B cell (primary cell): Measurements from ENCODE around the gene DENND1A. TPM values are rescaled to one million over a fixed set of nuclear protein-coding genes. Genes with fewer than 3 reads are reported as not detected.

Source experiments
- ATAC-seq: fragments of 200-7000 bp; cut with Tn5 transposase; one replicate; pipeline ENCODE4 v1.10.0; 2021; ENCODE audit warnings: low read depth, mild to moderate bottlenecking, moderate number of reproducible peaks, moderate library complexity
- CTCF ChIA-PET: fragments of 350-600 bp; sonication (Branson Sonifier 250); formaldehyde crosslinking; loops from one replicate; lab custom pipeline; 2021; ENCODE audit warnings: antibody characterized with exemption, inconsistent platforms; lab: Charles Lee
- POLR2A ChIA-PET: fragments of 350-600 bp; sonication (Branson Sonifier 250); formaldehyde crosslinking; loops from one replicate; lab custom pipeline; 2021; ENCODE audit warnings: antibody characterized with exemption; lab: Charles Lee
- DNase-seq: peaks from one replicate; pipeline ENCODE4 v3.0.0; 2013
- H2AFZ ChIP-seq: 2 replicates; pipeline ENCODE4 v1.6.1; 2012; ENCODE audit warnings: mild to moderate bottlenecking, low read depth, low read length; ENCODE audit not compliant: insufficient read depth, poor library complexity, severe bottlenecking
- H3K27ac ChIP-seq, 2 donors: 1 replicate in 1 of 2; 2 replicates in 1 of 2; pipeline ENCODE4 v1.5.1; 2012 to 2013; ENCODE audit warnings: low read length in 2 of 2, mild to moderate bottlenecking in 2 of 2, moderate library complexity in 1 of 2
- H3K27me3 ChIP-seq, 4 experiments: fragments of 200-600 bp in 1 of 4; sonication (generic) in 1 of 4; replicated peaks in 1 of 4; 1 replicate in 2 of 4; 2 replicates in 2 of 4; pipeline versions ENCODE4 v1.6.1 to v1.7.0; 2013 to 2016; ENCODE audit warnings: low read length in 3 of 4, mild to moderate bottlenecking in 2 of 4, mixed read lengths in 1 of 4, moderate library complexity in 1 of 4; ENCODE audit not compliant: insufficient read depth in 4 of 4, control insufficient read depth in 3 of 4; ENCODE audit errors: control extremely low read depth in 1 of 4
- H3K36me3 ChIP-seq, 2 experiments: replicated peaks in 1 of 2; 1 replicate in 1 of 2; 2 replicates in 1 of 2; pipeline versions ENCODE4 v1.6.1 to v1.7.1; 2013; ENCODE audit warnings: low read length in 1 of 2; ENCODE audit not compliant: insufficient read depth in 2 of 2, control insufficient read depth in 1 of 2; ENCODE audit errors: control extremely low read depth in 1 of 2, extremely low read depth in 1 of 2
- H3K4me1 ChIP-seq, 2 donors: fragments of 200-600 bp in 1 of 2; sonication (generic) in 1 of 2; 1 replicate in 1 of 2; 2 replicates in 1 of 2; pipeline versions ENCODE4 v1.5.1 to v1.6.1; 2013 to 2017; ENCODE audit warnings: low read length in 2 of 2; ENCODE audit not compliant: control insufficient read depth in 2 of 2, insufficient read depth in 2 of 2
- H3K4me2 ChIP-seq: replicated peaks from 2 replicates; pipeline ENCODE3; 2012; ENCODE audit warnings: mild to moderate bottlenecking, low read depth, low read length; ENCODE audit not compliant: poor library complexity, severe bottlenecking
- H3K4me3 ChIP-seq, 5 experiments: fragments of 200-600 bp in 1 of 5; sonication (generic) in 1 of 5; 1 replicate in 3 of 5; 2 replicates in 2 of 5; pipeline versions ENCODE4 v1.5.1 to v1.7.0; 2011 to 2016; ENCODE audit warnings: low read length in 4 of 5, mild to moderate bottlenecking in 4 of 5, low read depth in 2 of 5, control low read depth in 1 of 5, moderate library complexity in 1 of 5; ENCODE audit not compliant: insufficient read depth in 1 of 5; ENCODE audit errors: control extremely low read depth in 1 of 5, extremely low read depth in 1 of 5
- H3K79me2 ChIP-seq: fragments of 200-600 bp; sonication (generic); one replicate; pipeline ENCODE4 v1.6.0; 2016; ENCODE audit warnings: low read length; ENCODE audit not compliant: control insufficient read depth, insufficient read depth
- H3K9ac ChIP-seq: fragments of 200-600 bp; sonication (generic); 2 replicates; pipeline ENCODE4 v1.6.1; 2017; ENCODE audit warnings: mild to moderate bottlenecking, low read length, moderate library complexity
- H3K9me3 ChIP-seq, 3 donors: one replicate each; pipeline versions ENCODE4 v1.6.1 to v1.7.1; 2013; ENCODE audit warnings: low read length in 2 of 3; ENCODE audit not compliant: control insufficient read depth in 2 of 3, insufficient read depth in 1 of 3; ENCODE audit errors: control extremely low read depth in 1 of 3
- H4K20me1 ChIP-seq: 2 replicates; pipeline ENCODE4 v1.6.0; 2012; ENCODE audit warnings: mild to moderate bottlenecking, low read length; ENCODE audit not compliant: insufficient read depth, control insufficient read depth, poor library complexity, severe bottlenecking
- H3K27ac Mint-ChIP-seq: one replicate; pipeline ENCODE4 v1.8.0; 2021; ENCODE audit warnings: mixed read lengths
- H3K27me3 Mint-ChIP-seq: one replicate; pipeline ENCODE4 v1.8.0; 2021; ENCODE audit warnings: mixed read lengths
- H3K4me1 Mint-ChIP-seq: one replicate; pipeline ENCODE4 v1.8.0; 2021; ENCODE audit warnings: mixed read lengths
- H3K4me3 Mint-ChIP-seq: one replicate; pipeline ENCODE4 v1.8.0; 2021; ENCODE audit warnings: mixed read lengths
- H3K9me3 Mint-ChIP-seq: one replicate; pipeline ENCODE4 v1.8.0; 2022; ENCODE audit warnings: mixed read lengths; ENCODE audit not compliant: insufficient read depth
- EZH2 ChIP-seq: IDR thresholded peaks from 2 replicates; pipeline ENCODE4 v1.6.1; 2012; ENCODE audit warnings: borderline replicate concordance, low read depth, mild to moderate bottlenecking, moderate library complexity, low read length; ENCODE audit not compliant: insufficient read depth, poor library complexity, severe bottlenecking
- WGBS: methylation state at CpG from one replicate; pipeline ENCODE4 v1.1.5; 2013; ENCODE audit warnings: missing lambda C conversion rate; ENCODE audit not compliant: insufficient coverage; 5-methylcytosine and 5-hydroxymethylcytosine counted together
- intact Hi-C: fragments of 100-400 bp; cut with micrococcal nuclease; formaldehyde crosslinking; loops from one replicate; pipeline ENCODE4 v1.10.0; 2022
- polyA plus RNA-seq: library from polyadenylated mRNA; depleted of rRNA; stranded (reverse); fragments of >200 nt; gene quantifications from 2 replicates; pipeline ENCODE4 v1.2.3, GENCODE V29; 2012
- total RNA-seq, 2 donors: library from RNA; stranded (reverse); fragments of 120-200 nt in 1 of 2; gene quantifications; 1 replicate in 1 of 2; 2 replicates in 1 of 2; pipeline versions ENCODE4 v1.2.3 to v1.2.4, GENCODE V29; 2013 to 2022
- TF ChIP-seq, protein P1 (sequence below): fragments of 200-600 bp; IDR thresholded peaks from one replicate; pipeline ENCODE4 v1.8.0; 2022; ENCODE audit warnings: antibody characterized with exemption, mild to moderate bottlenecking

The DENND1A gene
- total and polyA plus RNA-seq, 2 donors (not counting 1 experiment from before 2014, with no cell fraction given), result 10.8 to 26.0 TPM

DNA sequence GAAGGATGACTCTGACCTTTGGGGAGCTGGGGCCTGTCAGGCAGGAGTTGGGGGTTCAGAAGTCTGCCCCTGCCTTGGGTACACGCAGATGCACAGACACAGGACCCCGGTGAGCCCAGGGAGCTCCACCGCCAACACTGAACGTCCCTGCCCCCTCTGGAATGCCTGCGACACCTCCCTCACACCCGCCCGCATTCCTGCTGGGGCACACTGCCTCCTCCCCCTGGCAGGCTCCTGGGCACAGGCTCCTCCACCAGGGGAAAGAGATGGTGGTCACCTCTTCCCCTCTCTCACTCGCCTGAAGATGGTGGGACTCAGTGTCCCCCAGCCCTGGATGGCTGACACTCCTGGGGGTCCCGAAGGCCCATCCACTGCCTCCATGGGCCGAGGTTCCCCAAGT, 561.9 kb downstream of the DENND1A start:
- Histone ChIP-seq H2AFZ (no peak overlapping the region), H3K4me2 (no peak overlapping the region), H3K4me3 (no peak overlapping the region), H3K9me3 (peaks cover 0 to 6% (median 0%) of the 10 kb centered on the region in 3 donors), H4K20me1 (no peaks in the 10 kb centered on the region), H3K36me3 (no peaks in the 10 kb centered on the region), H3K27me3 (peaks cover 0 to 22% (median 3%) of the 10 kb centered on the region in 4 experiments), H3K27ac (no peak overlapping the region), H3K9ac (no peak overlapping the region), H3K79me2 (no peaks in the 10 kb centered on the region), H3K4me1 (peaks cover 0 to 3% of the 10 kb centered on the region in 2 donors)
- Mint-ChIP-seq H3K27me3 (peaks cover 24% of the 10 kb centered on the region), H3K4me1 (peaks cover 7% of the 10 kb centered on the region), H3K27ac (no peak overlapping the region), H3K9me3 (no peaks in the 10 kb centered on the region), H3K4me3 (no peak overlapping the region)
- POLR2A ChIA-PET, result no interaction called here
- CTCF ChIA-PET, result no interaction called here
- ATAC-seq (no peak), DNase-seq (no peak)
- TF ChIP-seq, protein P1, sequence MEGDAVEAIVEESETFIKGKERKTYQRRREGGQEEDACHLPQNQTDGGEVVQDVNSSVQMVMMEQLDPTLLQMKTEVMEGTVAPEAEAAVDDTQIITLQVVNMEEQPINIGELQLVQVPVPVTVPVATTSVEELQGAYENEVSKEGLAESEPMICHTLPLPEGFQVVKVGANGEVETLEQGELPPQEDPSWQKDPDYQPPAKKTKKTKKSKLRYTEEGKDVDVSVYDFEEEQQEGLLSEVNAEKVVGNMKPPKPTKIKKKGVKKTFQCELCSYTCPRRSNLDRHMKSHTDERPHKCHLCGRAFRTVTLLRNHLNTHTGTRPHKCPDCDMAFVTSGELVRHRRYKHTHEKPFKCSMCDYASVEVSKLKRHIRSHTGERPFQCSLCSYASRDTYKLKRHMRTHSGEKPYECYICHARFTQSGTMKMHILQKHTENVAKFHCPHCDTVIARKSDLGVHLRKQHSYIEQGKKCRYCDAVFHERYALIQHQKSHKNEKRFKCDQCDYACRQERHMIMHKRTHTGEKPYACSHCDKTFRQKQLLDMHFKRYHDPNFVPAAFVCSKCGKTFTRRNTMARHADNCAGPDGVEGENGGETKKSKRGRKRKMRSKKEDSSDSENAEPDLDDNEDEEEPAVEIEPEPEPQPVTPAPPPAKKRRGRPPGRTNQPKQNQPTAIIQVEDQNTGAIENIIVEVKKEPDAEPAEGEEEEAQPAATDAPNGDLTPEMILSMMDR, result no peak
- no peak for TF ChIP-seq EZH2
- WGBS, result 94% methylated on average over 9 of the region's 10 CpGs
- intact Hi-C loops, result no loop called here

DNA sequence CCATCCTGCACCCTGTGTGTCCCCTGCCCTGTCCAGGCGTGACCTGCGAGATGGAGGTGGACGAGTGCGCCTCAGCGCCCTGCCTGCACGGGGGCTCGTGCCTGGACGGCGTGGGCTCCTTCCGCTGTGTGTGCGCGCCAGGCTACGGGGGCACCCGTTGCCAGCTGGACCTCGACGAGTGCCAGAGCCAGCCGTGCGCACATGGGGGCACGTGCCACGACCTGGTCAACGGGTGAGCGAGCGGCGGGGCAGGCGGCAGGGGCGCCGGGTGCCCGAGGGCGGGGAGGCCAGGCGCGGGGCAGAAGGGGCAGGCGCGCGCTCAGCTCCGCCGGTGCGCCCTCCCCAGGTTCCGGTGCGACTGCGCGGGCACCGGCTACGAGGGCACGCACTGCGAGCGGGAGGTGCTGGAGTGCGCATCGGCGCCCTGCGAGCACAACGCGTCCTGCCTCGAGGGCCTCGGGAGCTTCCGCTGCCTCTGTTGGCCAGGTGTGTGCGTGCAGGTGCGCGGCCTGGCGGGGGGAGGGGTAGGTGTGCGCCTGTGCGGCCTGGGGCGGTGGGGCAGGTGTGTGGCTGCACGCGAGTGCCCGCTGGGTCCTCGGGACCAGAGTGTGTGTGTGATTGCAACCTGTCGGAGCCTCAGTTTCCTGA, 563.9 kb downstream of the DENND1A start:
- CTCF ChIA-PET, result no interaction called here
- H3K27me3 ChIP-seq, result peaks cover 0 to 3% (median 0%) of the 10 kb centered on the region in 4 experiments
- WGBS, result 45% methylated on average over 67 of the region's 67 CpGs

More for the DNA sequence above, 563.9 kb downstream of the DENND1A start:
- H3K9ac ChIP-seq, result no peak overlapping the region
- DNase-seq (no peak), ATAC-seq (no peak)
- Mint-ChIP-seq H3K9me3 (no peaks in the 10 kb centered on the region), H3K27ac (no peak overlapping the region), H3K4me3 (no peak overlapping the region), H3K27me3 (peaks cover 10% of the 10 kb centered on the region), H3K4me1 (no peaks in the 10 kb centered on the region)
- intact Hi-C loops, result no loop called here
- POLR2A ChIA-PET, result no interaction called here
- no peak overlapping the region for H3K27ac ChIP-seq
- H3K9me3 ChIP-seq, result no peaks in the 10 kb centered on the region
- H3K4me1 ChIP-seq, result no peaks in the 10 kb centered on the region
- no peaks in the 10 kb centered on the region for H3K36me3 ChIP-seq
- H2AFZ ChIP-seq, result no peak overlapping the region
- no peaks in the 10 kb centered on the region for H4K20me1 ChIP-seq
- no peak overlapping the region for H3K4me2 ChIP-seq
- no peaks in the 10 kb centered on the region for H3K79me2 ChIP-seq
- no peak overlapping the region for H3K4me3 ChIP-seq
- TF ChIP-seq, protein P1, result no peak
- no peak for TF ChIP-seq EZH2
